HG03135 (cell line): ENCODE data around the gene ARHGEF4.
"Not testable (repeated sequence)": the region's sequence is repeated elsewhere in the genome, so short reads cannot be mapped to it uniquely, and the experiment has no call there.

Experiments used
- ATAC-seq: cut with Tn5 transposase; IDR thresholded peaks from one replicate; pipeline ENCODE4 v1.9.1; 2021; ENCODE audit warnings: mild to moderate bottlenecking, moderate library complexity; ENCODE audit not compliant: unreplicated experiment

Gene ARHGEF4

GRCh38 chr2:130882991-130883390 is 46.3 kb downstream of the ARHGEF4 start:
- ATAC-seq: no peak

GRCh38 chr2:130883496-130883895 is 46.8 kb downstream of the ARHGEF4 start:
- ATAC-seq: no peak

- no peak for ATAC-seq
These were observed 47.3 kb downstream of the ARHGEF4 start for GRCh38 chr2:130884013-130884412.

GRCh38 chr2:130884503-130884902 is 47.8 kb downstream of the ARHGEF4 start:
- no peak for ATAC-seq

- ATAC-seq: no peak
These were observed 50.9 kb downstream of the ARHGEF4 start for GRCh38 chr2:130887643-130888042.

GRCh38 chr2:130890941-130891669 is 54.4 kb downstream of the ARHGEF4 start:
- no peak for ATAC-seq

- ATAC-seq: no peak
These were observed 55.3 kb downstream of the ARHGEF4 start for GRCh38 chr2:130891966-130892365.

- no peak for ATAC-seq
These were observed 56.4 kb downstream of the ARHGEF4 start for GRCh38 chr2:130892793-130893785.

- no peak for ATAC-seq
These were observed 57.7 kb downstream of the ARHGEF4 start for GRCh38 chr2:130894326-130894942.

- ATAC-seq: no peak
These were observed 60.1 kb downstream of the ARHGEF4 start for GRCh38 chr2:130896813-130897212.

GRCh38 chr2:130898553-130898952 is 61.8 kb downstream of the ARHGEF4 start:
- no peak for ATAC-seq

- ATAC-seq: no peak
These were observed 62.6 kb downstream of the ARHGEF4 start for GRCh38 chr2:130899306-130899705.

- no peak for ATAC-seq
These were observed 64.3 kb downstream of the ARHGEF4 start for GRCh38 chr2:130901061-130901460.

- not testable (repeated sequence) for ATAC-seq
These were observed 64.9 kb downstream of the ARHGEF4 start for GRCh38 chr2:130901626-130902025.

- no peak for ATAC-seq
These were observed 72.1 kb downstream of the ARHGEF4 start for GRCh38 chr2:130908832-130909231.

- ATAC-seq: no peak
These were observed 74.2 kb downstream of the ARHGEF4 start for GRCh38 chr2:130910931-130911330.

GRCh38 chr2:130911482-130911881 is 74.8 kb downstream of the ARHGEF4 start:
- ATAC-seq: no peak

- ATAC-seq: no peak
These were observed 75.3 kb downstream of the ARHGEF4 start for GRCh38 chr2:130911996-130912395.

- ATAC-seq: no peak
These were observed 75.8 kb downstream of the ARHGEF4 start for GRCh38 chr2:130912471-130912870.

GRCh38 chr2:130913891-130914290 is 77.2 kb downstream of the ARHGEF4 start:
- no peak for ATAC-seq

- no peak for ATAC-seq
These were observed 78.4 kb downstream of the ARHGEF4 start for GRCh38 chr2:130915149-130915548.
